Adrenal gland (tissue), 5 donors: Measurements from ENCODE around the gene PRLR.

Experiments used
- POLR2A ChIP-seq, 2 donors: fragments of 450-650 bp; IDR thresholded peaks; one replicate each; pipeline ENCODE4 v1.6.1; 2017; ENCODE audit warnings: antibody characterized with exemption in 2 of 2, mild to moderate bottlenecking in 2 of 2, moderate library complexity in 1 of 2
- TF ChIP-seq, protein P1 (sequence below), 6 experiments: fragments of 450-650 bp in 4 of 6; fragments of 200-600 bp in 2 of 6; sonication (generic) in 1 of 6; IDR thresholded peaks; 1 replicate in 5 of 6; 2 replicates in 1 of 6; pipeline versions ENCODE4 v1.5.1 to v1.8.0; 2016 to 2021; ENCODE audit warnings: antibody characterized with exemption in 6 of 6, mild to moderate bottlenecking in 2 of 6, moderate library complexity in 1 of 6
- donor health status: DM: no; HTN: no; CAD: no.

DNA sequence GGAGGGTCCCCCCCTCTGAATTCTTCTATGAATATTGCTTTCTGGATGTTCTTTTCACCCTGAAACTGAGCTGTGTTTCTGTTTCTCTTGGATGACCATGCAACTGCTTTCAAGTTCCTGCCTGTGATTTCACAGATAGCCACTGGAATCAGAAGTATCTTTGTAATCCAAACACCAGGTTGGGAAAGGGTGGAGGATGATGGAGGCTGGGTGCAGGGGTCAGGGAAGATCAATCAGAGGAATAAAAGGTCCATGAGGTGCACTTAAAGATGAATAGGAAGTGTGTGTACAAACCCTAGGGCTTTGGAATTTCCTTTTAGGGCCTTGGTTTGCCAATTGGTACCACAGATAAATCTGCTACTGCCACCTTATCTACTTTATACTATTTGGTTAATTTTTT is 114.4 kb downstream of the PRLR start:
- TF ChIP-seq, protein P1, sequence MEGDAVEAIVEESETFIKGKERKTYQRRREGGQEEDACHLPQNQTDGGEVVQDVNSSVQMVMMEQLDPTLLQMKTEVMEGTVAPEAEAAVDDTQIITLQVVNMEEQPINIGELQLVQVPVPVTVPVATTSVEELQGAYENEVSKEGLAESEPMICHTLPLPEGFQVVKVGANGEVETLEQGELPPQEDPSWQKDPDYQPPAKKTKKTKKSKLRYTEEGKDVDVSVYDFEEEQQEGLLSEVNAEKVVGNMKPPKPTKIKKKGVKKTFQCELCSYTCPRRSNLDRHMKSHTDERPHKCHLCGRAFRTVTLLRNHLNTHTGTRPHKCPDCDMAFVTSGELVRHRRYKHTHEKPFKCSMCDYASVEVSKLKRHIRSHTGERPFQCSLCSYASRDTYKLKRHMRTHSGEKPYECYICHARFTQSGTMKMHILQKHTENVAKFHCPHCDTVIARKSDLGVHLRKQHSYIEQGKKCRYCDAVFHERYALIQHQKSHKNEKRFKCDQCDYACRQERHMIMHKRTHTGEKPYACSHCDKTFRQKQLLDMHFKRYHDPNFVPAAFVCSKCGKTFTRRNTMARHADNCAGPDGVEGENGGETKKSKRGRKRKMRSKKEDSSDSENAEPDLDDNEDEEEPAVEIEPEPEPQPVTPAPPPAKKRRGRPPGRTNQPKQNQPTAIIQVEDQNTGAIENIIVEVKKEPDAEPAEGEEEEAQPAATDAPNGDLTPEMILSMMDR (IDR thresholded peaks at IDR 0.05) = no peak
- TF ChIP-seq POLR2A (IDR thresholded peaks at IDR 0.05) = no peak
